GM19467 (cell line): ENCODE results near the gene TMEM132D.

ENCODE experiments used
- ATAC-seq: cut with Tn5 transposase; IDR thresholded peaks from one replicate; pipeline ENCODE4 v1.9.1; 2021; ENCODE audit warnings: mild to moderate bottlenecking, moderate library complexity; ENCODE audit not compliant: unreplicated experiment

Gene TMEM132D

GRCh38 chr12:129827102-129827865, 76.5 kb downstream of the TMEM132D start:
- no peak for ATAC-seq

GRCh38 chr12:129826273-129826672, 77.6 kb downstream of the TMEM132D start:
- ATAC-seq = no peak

GRCh38 chr12:129825316-129825715, 78.5 kb downstream of the TMEM132D start:
- ATAC-seq = no peak

GRCh38 chr12:129821964-129822363, 81.9 kb downstream of the TMEM132D start:
- ATAC-seq = no peak

- ATAC-seq = no peak
Measured at GRCh38 chr12:129819391-129819790, 84.4 kb downstream of the TMEM132D start.

GRCh38 chr12:129815846-129816245, 88.0 kb downstream of the TMEM132D start:
- ATAC-seq = no peak

- ATAC-seq = no peak
Measured at GRCh38 chr12:129811963-129812362, 91.9 kb downstream of the TMEM132D start.

GRCh38 chr12:129807136-129807535, 96.7 kb downstream of the TMEM132D start:
- no peak for ATAC-seq

- no peak for ATAC-seq
Measured at GRCh38 chr12:129791396-129791795, 112.4 kb downstream of the TMEM132D start.

GRCh38 chr12:129790930-129791329, 112.9 kb downstream of the TMEM132D start:
- no peak for ATAC-seq

GRCh38 chr12:129790331-129790730, 113.5 kb downstream of the TMEM132D start:
- no peak for ATAC-seq

- ATAC-seq = no peak
Measured at GRCh38 chr12:129789921-129790320, 113.9 kb downstream of the TMEM132D start.

GRCh38 chr12:129788506-129789084, 115.2 kb downstream of the TMEM132D start:
- ATAC-seq = no peak

GRCh38 chr12:129779989-129780388, 123.8 kb downstream of the TMEM132D start:
- ATAC-seq = no peak

GRCh38 chr12:129779033-129779432, 124.8 kb downstream of the TMEM132D start:
- no peak for ATAC-seq

GRCh38 chr12:129776977-129777667, 126.7 kb downstream of the TMEM132D start:
- no peak for ATAC-seq

GRCh38 chr12:129772501-129773493, 131.0 kb downstream of the TMEM132D start:
- no peak for ATAC-seq

- ATAC-seq = no peak
Measured at GRCh38 chr12:129771238-129771637, 132.6 kb downstream of the TMEM132D start.

- ATAC-seq = no peak
Measured at GRCh38 chr12:129765719-129766118, 138.1 kb downstream of the TMEM132D start.

GRCh38 chr12:129762436-129762835, 141.4 kb downstream of the TMEM132D start:
- no peak for ATAC-seq

GRCh38 chr12:129753586-129753985, 150.2 kb downstream of the TMEM132D start:
- no peak for ATAC-seq
